ENCODE measurements around the gene ITGAD. TPM values are rescaled to one million over a fixed set of nuclear protein-coding genes. Genes with fewer than 3 reads are reported as not detected.

Gene ITGAD
- total RNA-seq, 1 donor: not detected

GRCh38 chr16:31464348-31464769, 71.2 kb downstream of the ITGAD start:
- no peak for TF ChIP-seq CTCF (IDR thresholded peaks at IDR 0.05; ENCODE audit: insufficient read depth, low read depth, low read length)
- H3K4me3 ChIP-seq (ENCODE audit: low read depth, low read length): no peak overlapping the region
- DNase-seq (ENCODE audit: low read depth): no peak

GRCh38 chr16:31464781-31465260, 71.7 kb downstream of the ITGAD start:
- no peak for DNase-seq (ENCODE audit: low read depth)
- TF ChIP-seq CTCF (IDR thresholded peaks at IDR 0.05; ENCODE audit: insufficient read depth, low read depth, low read length): no peak
- no peak overlapping the region for H3K4me3 ChIP-seq (ENCODE audit: low read depth, low read length)

GRCh38 chr16:31465788-31466370, 72.7 kb downstream of the ITGAD start:
- H3K4me3 ChIP-seq (ENCODE audit: low read depth, low read length): no peak overlapping the region
- no peak for TF ChIP-seq CTCF (IDR thresholded peaks at IDR 0.05; ENCODE audit: insufficient read depth, low read depth, low read length)
- no peak for DNase-seq (ENCODE audit: low read depth)

GRCh38 chr16:31466381-31466841, 73.3 kb downstream of the ITGAD start:
- DNase-seq (ENCODE audit: low read depth): no peak
- no peak overlapping the region for H3K4me3 ChIP-seq (ENCODE audit: low read depth, low read length)
- TF ChIP-seq CTCF (IDR thresholded peaks at IDR 0.05; ENCODE audit: insufficient read depth, low read depth, low read length): no peak

- DNase-seq (ENCODE audit: low read depth): no peak
- no peak for TF ChIP-seq CTCF (IDR thresholded peaks at IDR 0.05; ENCODE audit: insufficient read depth, low read depth, low read length)
- no peak overlapping the region for H3K4me3 ChIP-seq (ENCODE audit: low read depth, low read length)
Observed at GRCh38 chr16:31467151-31467773, 74.1 kb downstream of the ITGAD start.

- H3K4me3 ChIP-seq (ENCODE audit: low read depth, low read length): no peak overlapping the region
- TF ChIP-seq CTCF (IDR thresholded peaks at IDR 0.05; ENCODE audit: insufficient read depth, low read depth, low read length): no peak
- DNase-seq (ENCODE audit: low read depth): no peak
Observed at GRCh38 chr16:31467858-31468257, 74.7 kb downstream of the ITGAD start.
